ENCODE measurements around the gene TMC8.
A peak's percentile ranks its signal among the peaks of the same experiment; 100 is the strongest.

GRCh38 chr17:78133971-78134898, 3.7 kb downstream of the TMC8 start:
- TF ChIP-seq, protein P1, sequence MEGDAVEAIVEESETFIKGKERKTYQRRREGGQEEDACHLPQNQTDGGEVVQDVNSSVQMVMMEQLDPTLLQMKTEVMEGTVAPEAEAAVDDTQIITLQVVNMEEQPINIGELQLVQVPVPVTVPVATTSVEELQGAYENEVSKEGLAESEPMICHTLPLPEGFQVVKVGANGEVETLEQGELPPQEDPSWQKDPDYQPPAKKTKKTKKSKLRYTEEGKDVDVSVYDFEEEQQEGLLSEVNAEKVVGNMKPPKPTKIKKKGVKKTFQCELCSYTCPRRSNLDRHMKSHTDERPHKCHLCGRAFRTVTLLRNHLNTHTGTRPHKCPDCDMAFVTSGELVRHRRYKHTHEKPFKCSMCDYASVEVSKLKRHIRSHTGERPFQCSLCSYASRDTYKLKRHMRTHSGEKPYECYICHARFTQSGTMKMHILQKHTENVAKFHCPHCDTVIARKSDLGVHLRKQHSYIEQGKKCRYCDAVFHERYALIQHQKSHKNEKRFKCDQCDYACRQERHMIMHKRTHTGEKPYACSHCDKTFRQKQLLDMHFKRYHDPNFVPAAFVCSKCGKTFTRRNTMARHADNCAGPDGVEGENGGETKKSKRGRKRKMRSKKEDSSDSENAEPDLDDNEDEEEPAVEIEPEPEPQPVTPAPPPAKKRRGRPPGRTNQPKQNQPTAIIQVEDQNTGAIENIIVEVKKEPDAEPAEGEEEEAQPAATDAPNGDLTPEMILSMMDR (IDR thresholded peaks at IDR 0.05) = peak; percentile 40 to 68 (median 62)
- no peak for TF ChIP-seq POLR2A (IDR thresholded peaks at IDR 0.05)

All from upper lobe of left lung (tissue), 4 donors.